Activated T-cell treated with anti-CD3 and anti-CD28 coated beads, Interleukin-2, amount 50 U/mL, for 24 hours (primary cell): Measurements from ENCODE around the gene OTC.
A peak's percentile ranks its signal among the peaks of the same experiment; 100 is the strongest.

ENCODE experiments used
- DNase-seq: peaks from one replicate; pipeline ENCODE4 v3.0.0-alpha.2; 2020
- H3K27ac Mint-ChIP-seq: 2 replicates; pipeline ENCODE4 v1.8.0; 2020; ENCODE audit warnings: mild to moderate bottlenecking, mixed read lengths
- H3K27me3 Mint-ChIP-seq: 2 replicates; pipeline ENCODE4 v1.8.0; 2020; ENCODE audit warnings: mixed read lengths
- H3K36me3 Mint-ChIP-seq: 2 replicates; pipeline ENCODE4 v1.8.0; 2020; ENCODE audit warnings: low read depth, mixed read lengths
- H3K4me1 Mint-ChIP-seq: 2 replicates; pipeline ENCODE4 v1.8.0; 2020; ENCODE audit warnings: low read depth, mixed read lengths
- H3K4me3 Mint-ChIP-seq: 2 replicates; pipeline ENCODE4 v1.8.0; 2020; ENCODE audit warnings: mild to moderate bottlenecking, moderate library complexity, mixed read lengths
- H3K9me3 Mint-ChIP-seq: 2 replicates; pipeline ENCODE4 v1.8.0; 2020; ENCODE audit warnings: mixed read lengths

Gene OTC

GRCh38 chrX:38352362-38352761 lies at the start of gene OTC:
Gene OTC, plus strand, starts transcription at chrX:38352604. Its CDS starts 93 bp downstream, at chrX:38352697.
- Mint-ChIP-seq H3K27me3 (peaks cover 53% of the 10 kb centered on the region), H3K36me3 (no peaks in the 10 kb centered on the region), H3K4me3 (no peak within 1 kb of the TSS)

GRCh38 chrX:38304010-38304409 lies 48.4 kb upstream of the OTC start:
- Mint-ChIP-seq H3K36me3 (peaks cover 14% of the 10 kb centered on the region), H3K27ac (no peak overlapping the region), H3K4me3 (no peak overlapping the region), H3K4me1 (no peaks in the 10 kb centered on the region), H3K27me3 (peaks cover 2% of the 10 kb centered on the region), H3K9me3 (no peaks in the 10 kb centered on the region)
- no peak for DNase-seq

More at GRCh38 chrX:38352362-38352761, at the start of gene OTC:
- DNase-seq, result no peak
- H3K4me1 Mint-ChIP-seq, result no peaks in the 10 kb centered on the region
- H3K27ac Mint-ChIP-seq, result no peak within 1 kb of the TSS
- no peaks in the 10 kb centered on the region for H3K9me3 Mint-ChIP-seq

GRCh38 chrX:38305971-38306370 lies 46.4 kb upstream of the OTC start:
- Mint-ChIP-seq H3K27me3 (no peaks in the 10 kb centered on the region), H3K27ac (no peak overlapping the region), H3K9me3 (no peaks in the 10 kb centered on the region), H3K4me1 (no peaks in the 10 kb centered on the region), H3K4me3 (no peak overlapping the region), H3K36me3 (peaks cover 15% of the 10 kb centered on the region)
- DNase-seq, result no peak

GRCh38 chrX:38311743-38312142 lies 40.7 kb upstream of the OTC start:
- DNase-seq, result no peak
- peaks cover 23% of the 10 kb centered on the region for H3K27me3 Mint-ChIP-seq
- no peaks in the 10 kb centered on the region for H3K9me3 Mint-ChIP-seq
- H3K4me1 Mint-ChIP-seq, result no peaks in the 10 kb centered on the region
- H3K4me3 Mint-ChIP-seq, result no peak overlapping the region
- no peak overlapping the region for H3K27ac Mint-ChIP-seq
- H3K36me3 Mint-ChIP-seq, result peaks cover 24% of the 10 kb centered on the region

GRCh38 chrX:38312436-38312835 lies 40.0 kb upstream of the OTC start:
- no peak overlapping the region for H3K4me3 Mint-ChIP-seq
- H3K27ac Mint-ChIP-seq, result no peak overlapping the region
- H3K4me1 Mint-ChIP-seq, result no peaks in the 10 kb centered on the region
- H3K27me3 Mint-ChIP-seq, result peaks cover 23% of the 10 kb centered on the region
- H3K36me3 Mint-ChIP-seq, result peaks cover 31% of the 10 kb centered on the region
- H3K9me3 Mint-ChIP-seq, result no peaks in the 10 kb centered on the region
- DNase-seq, result no peak

- Mint-ChIP-seq H3K4me3 (no peak overlapping the region), H3K9me3 (no peaks in the 10 kb centered on the region), H3K36me3 (peaks cover 35% of the 10 kb centered on the region), H3K27me3 (peaks cover 23% of the 10 kb centered on the region), H3K4me1 (no peaks in the 10 kb centered on the region), H3K27ac (no peak overlapping the region)
- no peak for DNase-seq
Observed at GRCh38 chrX:38313190-38313589, 39.2 kb upstream of the OTC start.

GRCh38 chrX:38315186-38315585 lies 37.2 kb upstream of the OTC start:
- no peak for DNase-seq
- Mint-ChIP-seq H3K27me3 (peaks cover 27% of the 10 kb centered on the region), H3K4me3 (no peak overlapping the region), H3K27ac (no peak overlapping the region), H3K9me3 (no peaks in the 10 kb centered on the region), H3K36me3 (peaks cover 37% of the 10 kb centered on the region), H3K4me1 (no peaks in the 10 kb centered on the region)

- Mint-ChIP-seq H3K4me3 (no peak overlapping the region), H3K9me3 (no peaks in the 10 kb centered on the region), H3K36me3 (peaks cover 26% of the 10 kb centered on the region), H3K27ac (no peak overlapping the region), H3K27me3 (peaks cover 18% of the 10 kb centered on the region), H3K4me1 (no peaks in the 10 kb centered on the region)
- DNase-seq, result no peak
Observed at GRCh38 chrX:38318196-38318595, 34.2 kb upstream of the OTC start.

- Mint-ChIP-seq H3K27me3 (peaks cover 18% of the 10 kb centered on the region), H3K36me3 (peaks cover 26% of the 10 kb centered on the region), H3K4me3 (no peak overlapping the region), H3K9me3 (no peaks in the 10 kb centered on the region), H3K4me1 (no peaks in the 10 kb centered on the region), H3K27ac (no peak overlapping the region)
- DNase-seq, result no peak
Observed at GRCh38 chrX:38318606-38319005, 33.8 kb upstream of the OTC start.

GRCh38 chrX:38320819-38321218 lies 31.6 kb upstream of the OTC start:
- peaks cover 17% of the 10 kb centered on the region for H3K36me3 Mint-ChIP-seq
- peaks cover 17% of the 10 kb centered on the region for H3K27me3 Mint-ChIP-seq
- H3K4me1 Mint-ChIP-seq, result peaks cover 6% of the 10 kb centered on the region
- DNase-seq, result no peak
- H3K9me3 Mint-ChIP-seq, result no peaks in the 10 kb centered on the region
- no peak overlapping the region for H3K4me3 Mint-ChIP-seq
- H3K27ac Mint-ChIP-seq, result no peak overlapping the region

GRCh38 chrX:38326086-38326485 lies 26.3 kb upstream of the OTC start:
- H3K4me3 Mint-ChIP-seq, result peak overlapping the region; percentile 88
- DNase-seq, result no peak
- H3K9me3 Mint-ChIP-seq, result no peaks in the 10 kb centered on the region
- peaks cover 20% of the 10 kb centered on the region for H3K4me1 Mint-ChIP-seq
- H3K27me3 Mint-ChIP-seq, result peaks cover 23% of the 10 kb centered on the region
- H3K36me3 Mint-ChIP-seq, result peaks cover 2% of the 10 kb centered on the region
- peak overlapping the region; percentile 96 for H3K27ac Mint-ChIP-seq

GRCh38 chrX:38327007-38327774 lies 25.2 kb upstream of the OTC start, which contains the start of gene RPGR:
Gene RPGR, minus strand, starts transcription at chrX:38327509. Its CDS starts 142 bp downstream, at chrX:38327367.
- Mint-ChIP-seq H3K4me1 (peaks cover 20% of the 10 kb centered on the region), H3K9me3 (no peaks in the 10 kb centered on the region), H3K27ac (peak within 1 kb of the TSS; percentile 96), H3K4me3 (peak within 1 kb of the TSS; percentile 88), H3K36me3 (peaks cover 2% of the 10 kb centered on the region), H3K27me3 (peaks cover 20% of the 10 kb centered on the region)
- DNase-seq, result peak; percentile 91

GRCh38 chrX:38327775-38328081 lies 24.7 kb upstream of the OTC start:
- DNase-seq, result no peak
- H3K4me3 Mint-ChIP-seq, result peak overlapping the region; percentile 88
- peaks cover 22% of the 10 kb centered on the region for H3K27me3 Mint-ChIP-seq
- H3K4me1 Mint-ChIP-seq, result peaks cover 20% of the 10 kb centered on the region
- H3K9me3 Mint-ChIP-seq, result no peaks in the 10 kb centered on the region
- peak overlapping the region; percentile 96 for H3K27ac Mint-ChIP-seq
- peaks cover 2% of the 10 kb centered on the region for H3K36me3 Mint-ChIP-seq

- DNase-seq, result no peak
- Mint-ChIP-seq H3K27ac (no peak overlapping the region), H3K9me3 (no peaks in the 10 kb centered on the region)
Observed at GRCh38 chrX:38332505-38332904, 19.9 kb upstream of the OTC start.

GRCh38 chrX:38335382-38335781 lies 17.0 kb upstream of the OTC start:
- H3K27me3 Mint-ChIP-seq, result peaks cover 37% of the 10 kb centered on the region
- no peak overlapping the region for H3K27ac Mint-ChIP-seq
- no peak overlapping the region for H3K4me3 Mint-ChIP-seq
- no peaks in the 10 kb centered on the region for H3K4me1 Mint-ChIP-seq
- H3K36me3 Mint-ChIP-seq, result no peaks in the 10 kb centered on the region
- no peaks in the 10 kb centered on the region for H3K9me3 Mint-ChIP-seq
- no peak for DNase-seq

More at GRCh38 chrX:38332505-38332904, 19.9 kb upstream of the OTC start:
- peaks cover 29% of the 10 kb centered on the region for H3K27me3 Mint-ChIP-seq
- no peak overlapping the region for H3K4me3 Mint-ChIP-seq
- H3K4me1 Mint-ChIP-seq, result peaks cover 7% of the 10 kb centered on the region
- no peaks in the 10 kb centered on the region for H3K36me3 Mint-ChIP-seq
